Measurements from ENCODE around the gene UBE2N.

GRCh38 chr12:93402333-93403311, 39.1 kb downstream of the UBE2N start:
- TF ChIP-seq CTCF (IDR thresholded peaks at IDR 0.05): no peak
- TF ChIP-seq POLR2A (IDR thresholded peaks at IDR 0.05): no peak

All from thyroid gland (tissue), 4 donors.